ENCODE data around the gene SLC22A7.

- TF ChIP-seq, protein P1, sequence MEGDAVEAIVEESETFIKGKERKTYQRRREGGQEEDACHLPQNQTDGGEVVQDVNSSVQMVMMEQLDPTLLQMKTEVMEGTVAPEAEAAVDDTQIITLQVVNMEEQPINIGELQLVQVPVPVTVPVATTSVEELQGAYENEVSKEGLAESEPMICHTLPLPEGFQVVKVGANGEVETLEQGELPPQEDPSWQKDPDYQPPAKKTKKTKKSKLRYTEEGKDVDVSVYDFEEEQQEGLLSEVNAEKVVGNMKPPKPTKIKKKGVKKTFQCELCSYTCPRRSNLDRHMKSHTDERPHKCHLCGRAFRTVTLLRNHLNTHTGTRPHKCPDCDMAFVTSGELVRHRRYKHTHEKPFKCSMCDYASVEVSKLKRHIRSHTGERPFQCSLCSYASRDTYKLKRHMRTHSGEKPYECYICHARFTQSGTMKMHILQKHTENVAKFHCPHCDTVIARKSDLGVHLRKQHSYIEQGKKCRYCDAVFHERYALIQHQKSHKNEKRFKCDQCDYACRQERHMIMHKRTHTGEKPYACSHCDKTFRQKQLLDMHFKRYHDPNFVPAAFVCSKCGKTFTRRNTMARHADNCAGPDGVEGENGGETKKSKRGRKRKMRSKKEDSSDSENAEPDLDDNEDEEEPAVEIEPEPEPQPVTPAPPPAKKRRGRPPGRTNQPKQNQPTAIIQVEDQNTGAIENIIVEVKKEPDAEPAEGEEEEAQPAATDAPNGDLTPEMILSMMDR (IDR thresholded peaks at IDR 0.05): peak; percentile 28 to 49 (median 44)
- no peak for TF ChIP-seq POLR2A (IDR thresholded peaks at IDR 0.05)
Observed at GRCh38 chr6:43334466-43335095, 36.5 kb downstream of the SLC22A7 start.

Data from right lobe of liver (tissue), 4 donors.